HTR-8/SVneo (cell line): ENCODE data around the gene BPIFB6.

Experiments
- DNase-seq: peaks from one replicate; pipeline ENCODE4 v3.0.0; 2011; ENCODE audit warnings: low spot score, mixed read lengths; ENCODE audit not compliant: insufficient read length
- FAIRE-seq: peaks from 2 replicates; lab custom pipeline; 2011; peaks lifted over from hg19 to GRCh38; lab: Jason Lieb, UNC

Gene BPIFB6

GRCh38 chr20:33031531-33031930 is at the start of gene BPIFB6:
TSS of gene BPIFB6 (plus strand) at chr20:33031648. CDS start at chr20:33031648, 0 bp downstream.
- FAIRE-seq (no peak), DNase-seq (no peak)

GRCh38 chr20:32982617-32983458 is 48.6 kb upstream of the BPIFB6 start:
- DNase-seq (no peak), FAIRE-seq (no peak)

- DNase-seq (no peak), FAIRE-seq (no peak)
Observed at GRCh38 chr20:32983459-32984112, 47.9 kb upstream of the BPIFB6 start.

GRCh38 chr20:32984196-32984595 is 47.3 kb upstream of the BPIFB6 start:
- FAIRE-seq: no peak
- no peak for DNase-seq

- DNase-seq: no peak
- FAIRE-seq: no peak
Observed at GRCh38 chr20:32984631-32985354, 46.7 kb upstream of the BPIFB6 start.

GRCh38 chr20:32985596-32985995 is 45.9 kb upstream of the BPIFB6 start:
- FAIRE-seq: no peak
- no peak for DNase-seq

GRCh38 chr20:32986331-32986966 is 45.0 kb upstream of the BPIFB6 start:
- DNase-seq (no peak), FAIRE-seq (no peak)

- FAIRE-seq (no peak), DNase-seq (no peak)
Observed at GRCh38 chr20:32987044-32987825, 44.2 kb upstream of the BPIFB6 start.

GRCh38 chr20:32988008-32988407 is 43.4 kb upstream of the BPIFB6 start:
- DNase-seq (no peak), FAIRE-seq (no peak)

- no peak for FAIRE-seq
- no peak for DNase-seq
Observed at GRCh38 chr20:32989507-32990283, 41.8 kb upstream of the BPIFB6 start.

GRCh38 chr20:32990426-32990825 is 41.0 kb upstream of the BPIFB6 start:
- DNase-seq (no peak), FAIRE-seq (no peak)

- FAIRE-seq (no peak), DNase-seq (no peak)
Observed at GRCh38 chr20:32991383-32991782, 40.1 kb upstream of the BPIFB6 start.

- no peak for FAIRE-seq
- DNase-seq: no peak
Observed at GRCh38 chr20:32991792-32992641, 39.4 kb upstream of the BPIFB6 start.

GRCh38 chr20:32993496-32994050 is 37.9 kb upstream of the BPIFB6 start:
- DNase-seq (no peak), FAIRE-seq (no peak)

- DNase-seq: no peak
- no peak for FAIRE-seq
Observed at GRCh38 chr20:32995802-32996201, 35.6 kb upstream of the BPIFB6 start.

- FAIRE-seq: no peak
- no peak for DNase-seq
Observed at GRCh38 chr20:32997431-32997830, 34.0 kb upstream of the BPIFB6 start.

- no peak for DNase-seq
- FAIRE-seq: no peak
Observed at GRCh38 chr20:32999603-33000250, 31.7 kb upstream of the BPIFB6 start.
